K562 (cell line): ENCODE results near the gene NR2F2. TPM values are rescaled to one million over a fixed set of nuclear protein-coding genes. Genes with fewer than 3 reads are reported as not detected.

Experiments
- ARHGAP35 ChIP-seq: fragments of 450-650 bp; IDR thresholded peaks from 2 replicates; pipeline ENCODE4 v1.6.1; 2018; ENCODE audit not compliant: partially characterized antibody
- ARID2 ChIP-seq: fragments of 450-650 bp; IDR thresholded peaks from 2 replicates; pipeline ENCODE4 v1.6.1; 2017; ENCODE audit warnings: antibody characterized with exemption, mild to moderate bottlenecking
- ELF1 ChIP-seq: fragments of 200-800 bp; sonication (Bioruptor generic); IDR thresholded peaks from 2 replicates; pipeline ENCODE4 v1.6.1; 2016; ENCODE audit warnings: missing genetic modification characterization, missing compliant biosample characterization
- FOXJ2 ChIP-seq: fragments of 200-800 bp; sonication (Bioruptor generic); IDR thresholded peaks from 2 replicates; pipeline ENCODE4 v1.6.1; 2016; ENCODE audit warnings: missing genetic modification characterization, missing compliant biosample characterization
- PHF20 ChIP-seq: fragments of 450-650 bp; IDR thresholded peaks from 2 replicates; pipeline ENCODE4 v1.6.1; 2018; ENCODE audit not compliant: partially characterized antibody
- SETDB1 ChIP-seq: IDR thresholded peaks from one replicate; pipeline ENCODE4 v1.6.1; 2012; ENCODE audit warnings: low read length, control low read depth, inconsistent platforms
- polyA plus RNA-seq, 8 experiments: library from polyadenylated mRNA; depleted of rRNA in 4 of 8; stranded (reverse) in 5 of 8; unstranded in 3 of 8; fragments of >200 nt; fragmentation: Nextera tagmentation in 2 of 8; fragmentation: Illumina TruSeq in 1 of 8; extraction: Ambion mirVana in 2 of 8; extraction: Trizol in 1 of 8; gene quantifications; 2 replicates each; pipeline versions ENCODE4 v1.2.1 to v1.2.3, GENCODE V29; 2011 to 2014; ENCODE audit warnings: inconsistent platforms in 1 of 8, missing spikeins in 1 of 8
- total RNA-seq, 7 experiments: library from RNA; depleted of rRNA in 6 of 7; stranded (reverse); fragments of >200 nt in 6 of 7; fragmentation: Illumina TruSeq in 2 of 7; extraction: Trizol in 2 of 7; gene quantifications; 2 replicates each; pipeline versions ENCODE4 v1.2.1 to v1.2.3, GENCODE V29; 2011 to 2021; ENCODE audit warnings: low replicate concordance in 1 of 7
- TF ChIP-seq, protein P1 (sequence below), 2 experiments: fragments of 450-650 bp; IDR thresholded peaks; 2 replicates each; pipeline ENCODE4 v1.6.1; 2016; ENCODE audit warnings: mild to moderate bottlenecking in 2 of 2, borderline replicate concordance in 1 of 2, low read depth in 1 of 2, moderate library complexity in 1 of 2
- TF ChIP-seq, protein P2 (sequence below): fragments of 450-650 bp; IDR thresholded peaks from 2 replicates; pipeline ENCODE4 v1.6.1; 2016; ENCODE audit warnings: low read depth

NR2F2 gene
- total and polyA plus RNA-seq, 9 of the 15 experiments (the other 6 are each of a cell fraction or from before 2014, with no cell fraction given) = 6.0 to 51.8 (median 11.1) TPM

DNA sequence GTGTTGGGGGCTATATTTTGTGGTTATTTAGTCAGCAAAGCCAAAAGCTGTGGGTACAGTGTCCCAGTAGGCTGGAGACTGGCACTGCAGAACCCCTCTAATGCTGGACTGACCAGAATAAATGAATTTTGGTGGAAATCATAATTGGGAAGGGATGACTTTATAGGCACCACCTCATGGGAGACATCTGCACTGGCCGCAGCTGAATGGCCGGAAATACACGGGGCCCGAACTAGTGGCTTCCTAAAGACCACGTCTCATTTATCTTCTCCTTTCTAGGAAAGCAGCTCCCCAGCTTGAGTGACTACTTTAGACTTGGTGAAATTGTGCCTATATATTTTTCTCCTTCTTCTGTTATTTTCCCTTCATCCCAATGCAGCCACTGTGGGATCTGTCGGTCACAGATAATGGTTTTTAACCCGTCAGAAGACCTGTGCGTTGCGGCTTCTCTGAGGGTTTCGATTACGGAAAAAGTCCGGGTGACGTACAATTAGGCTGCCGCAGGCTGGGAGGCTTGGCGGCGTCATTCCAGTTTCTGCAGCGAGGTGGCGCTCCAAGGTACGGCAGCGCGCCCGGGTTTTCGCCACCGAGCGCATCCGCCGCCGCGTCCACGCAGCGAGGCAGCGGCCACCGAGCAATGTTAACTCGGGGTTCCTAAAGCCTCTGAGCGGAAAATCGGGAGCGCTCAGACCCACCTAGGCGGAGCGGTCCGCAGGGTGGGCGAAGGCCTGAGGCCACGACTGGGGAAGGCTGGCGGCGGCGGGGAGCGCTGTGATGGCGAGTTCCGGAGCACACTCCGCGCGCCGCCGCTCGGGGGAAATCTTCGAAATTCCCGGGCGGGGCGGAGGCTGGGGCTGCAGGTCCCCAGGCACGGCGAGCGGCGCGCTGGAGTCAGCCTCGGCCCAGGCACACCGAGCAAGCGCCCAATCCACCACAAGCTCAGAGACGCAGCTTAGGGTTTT, 26.3 kb downstream of the NR2F2 start (continued):
- TF ChIP-seq, protein P1, sequence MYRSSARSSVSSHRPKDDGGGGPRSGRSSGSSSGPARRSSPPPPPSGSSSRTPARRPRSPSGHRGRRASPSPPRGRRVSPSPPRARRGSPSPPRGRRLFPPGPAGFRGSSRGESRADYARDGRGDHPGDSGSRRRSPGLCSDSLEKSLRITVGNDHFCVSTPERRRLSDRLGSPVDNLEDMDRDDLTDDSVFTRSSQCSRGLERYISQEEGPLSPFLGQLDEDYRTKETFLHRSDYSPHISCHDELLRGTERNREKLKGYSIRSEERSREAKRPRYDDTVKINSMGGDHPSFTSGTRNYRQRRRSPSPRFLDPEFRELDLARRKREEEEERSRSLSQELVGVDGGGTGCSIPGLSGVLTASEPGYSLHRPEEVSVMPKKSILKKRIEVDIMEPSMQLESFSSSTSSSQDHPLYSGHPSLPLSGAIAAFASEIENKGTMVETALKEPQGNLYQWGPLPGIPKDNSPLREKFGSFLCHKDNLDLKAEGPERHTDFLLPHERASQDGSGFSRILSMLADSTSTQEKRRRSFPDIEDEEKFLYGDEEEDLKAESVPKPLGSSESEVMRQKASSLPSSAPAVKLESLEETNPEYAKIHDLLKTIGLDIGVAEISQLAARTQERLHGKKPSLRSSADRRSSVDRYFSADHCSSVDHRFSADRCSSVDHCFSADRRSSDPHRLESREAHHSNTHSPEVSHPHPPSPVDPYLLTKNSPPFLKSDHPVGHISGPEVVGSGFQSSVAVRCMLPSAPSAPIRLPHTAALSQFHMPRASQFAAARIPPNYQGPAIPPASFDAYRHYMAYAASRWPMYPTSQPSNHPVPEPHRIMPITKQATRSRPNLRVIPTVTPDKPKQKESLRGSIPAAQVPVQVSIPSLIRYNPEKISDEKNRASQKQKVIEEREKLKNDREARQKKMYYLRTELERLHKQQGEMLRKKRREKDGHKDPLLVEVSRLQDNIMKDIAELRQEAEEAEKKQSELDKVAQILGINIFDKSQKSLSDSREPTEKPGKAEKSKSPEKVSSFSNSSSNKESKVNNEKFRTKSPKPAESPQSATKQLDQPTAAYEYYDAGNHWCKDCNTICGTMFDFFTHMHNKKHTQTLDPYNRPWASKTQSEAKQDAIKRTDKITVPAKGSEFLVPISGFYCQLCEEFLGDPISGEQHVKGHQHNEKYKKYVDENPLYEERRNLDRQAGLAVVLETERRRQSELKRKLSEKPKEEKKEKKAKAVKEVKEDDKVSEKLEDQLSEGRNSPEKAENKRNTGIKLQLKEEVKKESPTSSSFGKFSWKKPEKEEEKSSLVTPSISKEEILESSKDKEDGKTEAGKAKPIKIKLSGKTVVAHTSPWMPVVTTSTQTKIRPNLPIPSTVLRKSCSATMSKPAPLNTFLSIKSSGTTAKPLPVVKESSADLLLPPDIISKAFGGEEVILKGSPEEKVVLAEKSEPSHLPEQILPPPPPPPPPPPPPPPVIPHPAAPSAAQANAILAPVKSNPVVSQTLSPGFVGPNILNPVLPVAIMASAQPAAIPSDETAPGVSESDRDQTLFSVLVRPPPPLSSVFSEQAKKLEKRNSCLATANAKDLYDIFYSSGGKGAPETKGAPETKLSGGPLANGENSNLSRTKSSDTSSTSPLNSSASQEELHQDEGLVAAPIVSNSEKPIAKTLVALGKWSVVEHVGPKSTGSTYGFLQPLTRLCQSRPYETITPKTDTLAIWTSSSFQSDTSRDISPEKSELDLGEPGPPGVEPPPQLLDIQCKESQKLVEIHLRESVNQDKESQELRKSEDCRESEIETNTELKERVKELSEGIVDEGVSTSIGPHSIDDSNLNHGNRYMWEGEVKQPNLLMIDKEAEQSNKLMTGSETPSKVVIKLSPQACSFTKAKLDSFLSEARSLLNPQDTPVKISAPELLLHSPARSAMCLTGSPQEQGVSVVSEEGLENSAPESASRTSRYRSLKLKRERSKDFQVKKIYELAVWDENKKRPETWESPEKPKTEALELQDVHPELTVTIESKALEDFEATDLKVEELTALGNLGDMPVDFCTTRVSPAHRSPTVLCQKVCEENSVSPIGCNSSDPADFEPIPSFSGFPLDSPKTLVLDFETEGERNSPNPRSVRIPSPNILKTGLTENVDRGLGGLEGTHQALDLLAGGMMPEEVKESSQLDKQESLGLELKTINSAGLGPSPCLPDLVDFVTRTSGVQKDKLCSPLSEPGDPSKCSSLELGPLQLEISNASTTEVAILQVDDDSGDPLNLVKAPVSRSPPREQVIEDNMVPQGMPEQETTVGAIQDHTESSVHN (IDR thresholded peaks at IDR 0.05; ENCODE audit: borderline replicate concordance in 1 of 2, low read depth in 1 of 2) = no peak
- TF ChIP-seq ARHGAP35 = no peak
- TF ChIP-seq, protein P2, sequence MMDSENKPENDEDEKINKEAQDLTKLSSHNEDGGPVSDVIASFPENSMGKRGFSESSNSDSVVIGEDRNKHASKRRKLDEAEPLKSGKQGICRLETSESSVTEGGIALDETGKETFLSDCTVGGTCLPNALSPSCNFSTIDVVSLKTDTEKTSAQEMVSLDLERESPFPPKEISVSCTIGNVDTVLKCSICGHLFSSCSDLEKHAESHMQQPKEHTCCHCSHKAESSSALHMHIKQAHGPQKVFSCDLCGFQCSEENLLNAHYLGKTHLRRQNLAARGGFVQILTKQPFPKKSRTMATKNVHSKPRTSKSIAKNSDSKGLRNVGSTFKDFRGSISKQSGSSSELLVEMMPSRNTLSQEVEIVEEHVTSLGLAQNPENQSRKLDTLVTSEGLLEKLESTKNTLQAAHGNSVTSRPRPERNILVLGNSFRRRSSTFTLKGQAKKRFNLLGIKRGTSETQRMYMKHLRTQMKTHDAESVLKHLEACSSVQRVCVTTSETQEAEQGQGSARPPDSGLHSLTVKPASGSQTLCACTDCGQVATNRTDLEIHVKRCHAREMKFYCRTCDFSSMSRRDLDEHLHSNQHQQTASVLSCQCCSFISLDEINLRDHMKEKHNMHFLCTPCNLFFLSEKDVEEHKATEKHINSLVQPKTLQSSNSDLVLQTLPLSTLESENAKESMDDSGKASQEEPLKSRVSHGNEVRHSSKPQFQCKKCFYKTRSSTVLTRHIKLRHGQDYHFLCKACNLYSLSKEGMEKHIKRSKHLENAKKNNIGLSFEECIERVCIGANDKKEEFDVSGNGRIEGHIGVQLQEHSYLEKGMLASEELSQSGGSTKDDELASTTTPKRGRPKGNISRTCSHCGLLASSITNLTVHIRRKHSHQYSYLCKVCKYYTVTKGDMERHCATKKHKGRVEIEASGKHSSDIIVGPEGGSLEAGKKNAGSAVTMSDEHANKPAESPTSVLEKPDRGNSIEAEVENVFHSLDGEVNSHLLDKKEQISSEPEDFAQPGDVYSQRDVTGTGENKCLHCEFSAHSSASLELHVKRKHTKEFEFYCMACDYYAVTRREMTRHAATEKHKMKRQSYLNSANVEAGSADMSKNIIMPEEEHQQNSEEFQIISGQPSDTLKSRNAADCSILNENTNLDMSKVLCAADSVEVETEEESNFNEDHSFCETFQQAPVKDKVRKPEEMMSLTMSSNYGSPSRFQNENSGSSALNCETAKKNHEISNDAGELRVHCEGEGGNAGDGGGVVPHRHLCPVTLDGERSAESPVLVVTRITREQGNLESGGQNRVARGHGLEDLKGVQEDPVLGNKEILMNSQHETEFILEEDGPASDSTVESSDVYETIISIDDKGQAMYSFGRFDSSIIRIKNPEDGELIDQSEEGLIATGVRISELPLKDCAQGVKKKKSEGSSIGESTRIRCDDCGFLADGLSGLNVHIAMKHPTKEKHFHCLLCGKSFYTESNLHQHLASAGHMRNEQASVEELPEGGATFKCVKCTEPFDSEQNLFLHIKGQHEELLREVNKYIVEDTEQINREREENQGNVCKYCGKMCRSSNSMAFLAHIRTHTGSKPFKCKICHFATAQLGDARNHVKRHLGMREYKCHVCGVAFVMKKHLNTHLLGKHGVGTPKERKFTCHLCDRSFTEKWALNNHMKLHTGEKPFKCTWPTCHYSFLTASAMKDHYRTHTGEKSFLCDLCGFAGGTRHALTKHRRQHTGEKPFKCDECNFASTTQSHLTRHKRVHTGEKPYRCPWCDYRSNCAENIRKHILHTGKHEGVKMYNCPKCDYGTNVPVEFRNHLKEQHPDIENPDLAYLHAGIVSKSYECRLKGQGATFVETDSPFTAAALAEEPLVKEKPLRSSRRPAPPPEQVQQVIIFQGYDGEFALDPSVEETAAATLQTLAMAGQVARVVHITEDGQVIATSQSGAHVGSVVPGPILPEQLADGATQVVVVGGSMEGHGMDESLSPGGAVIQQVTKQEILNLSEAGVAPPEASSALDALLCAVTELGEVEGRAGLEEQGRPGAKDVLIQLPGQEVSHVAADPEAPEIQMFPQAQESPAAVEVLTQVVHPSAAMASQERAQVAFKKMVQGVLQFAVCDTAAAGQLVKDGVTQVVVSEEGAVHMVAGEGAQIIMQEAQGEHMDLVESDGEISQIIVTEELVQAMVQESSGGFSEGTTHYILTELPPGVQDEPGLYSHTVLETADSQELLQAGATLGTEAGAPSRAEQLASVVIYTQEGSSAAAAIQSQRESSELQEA = peak; percentile 53; the same call in 1 of the 2 replicates
- TF ChIP-seq FOXJ2 = no peak
- TF ChIP-seq ARID2 = no peak
- peak; percentile 37; the same call in 1 of the 2 replicates for TF ChIP-seq ELF1 (tag)
- no peak for TF ChIP-seq SETDB1
- peak; percentile 68 for TF ChIP-seq PHF20
